GM19193 (cell line): ENCODE results near the gene EGLN1.

Source experiments
- POLR2A ChIP-seq: IDR thresholded peaks from 4 replicates; pipeline ENCODE4 v1.6.1; 2011; ENCODE audit not compliant: insufficient read depth, insufficient read length; ENCODE audit errors: extremely low read depth

EGLN1 gene

DNA sequence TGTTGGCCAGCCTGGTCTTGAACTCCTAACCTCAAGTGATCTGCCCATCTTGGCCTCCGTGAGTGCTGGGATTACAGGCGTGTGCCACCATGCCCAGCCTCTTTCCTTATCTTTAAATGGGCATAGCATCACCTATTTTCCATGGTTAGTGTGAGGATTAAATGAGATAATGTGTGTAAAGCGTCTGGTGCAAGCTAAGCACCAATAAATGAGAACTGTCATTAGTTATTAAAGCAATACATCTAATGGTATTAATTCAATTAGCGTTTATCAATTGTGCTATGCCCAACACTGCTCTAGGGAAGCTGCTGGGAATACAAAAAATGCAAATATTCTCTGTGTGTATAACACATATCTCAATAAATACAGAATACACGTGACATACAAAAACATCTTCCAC lies 94.5 kb downstream of the EGLN1 start:
- TF ChIP-seq POLR2A = no peak

DNA sequence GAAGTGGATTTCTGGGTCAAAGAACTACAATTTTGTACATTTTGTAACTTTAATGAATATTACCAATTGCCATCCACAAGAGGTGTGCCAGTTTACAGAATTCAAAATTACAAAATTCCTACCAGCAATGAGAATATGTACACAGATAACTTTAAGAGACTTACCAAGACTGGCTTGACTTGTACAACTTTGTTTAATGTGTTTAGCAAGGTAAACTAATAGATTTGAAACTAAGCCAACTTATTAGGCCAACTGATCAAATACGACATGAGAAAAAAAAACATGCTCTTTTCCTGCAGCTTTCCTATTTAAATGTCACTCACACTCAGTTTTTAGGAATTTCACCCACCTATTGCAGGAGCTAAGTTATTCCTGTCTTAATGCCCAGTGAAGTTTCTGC lies 95.8 kb downstream of the EGLN1 start:
- TF ChIP-seq POLR2A = no peak

DNA sequence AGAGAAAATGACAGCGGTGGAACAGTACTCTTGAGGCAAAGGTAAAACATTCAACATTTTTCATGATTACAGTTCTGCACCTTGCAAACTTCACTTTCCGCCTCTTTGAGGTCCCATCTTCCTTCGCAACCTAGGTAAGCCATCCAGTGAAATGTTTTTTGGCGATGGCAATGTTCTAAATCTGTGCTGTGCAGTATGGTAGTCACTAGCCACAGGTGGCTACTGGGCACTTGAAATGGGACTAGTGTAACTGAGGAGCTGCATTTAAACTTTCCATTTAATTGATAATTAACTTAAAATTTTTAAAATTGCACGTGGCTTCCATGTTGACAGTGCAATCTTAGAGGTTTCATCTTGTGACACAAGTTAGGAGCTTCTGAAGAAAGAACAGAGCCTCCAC lies 97.4 kb downstream of the EGLN1 start:
- TF ChIP-seq POLR2A = no peak

DNA sequence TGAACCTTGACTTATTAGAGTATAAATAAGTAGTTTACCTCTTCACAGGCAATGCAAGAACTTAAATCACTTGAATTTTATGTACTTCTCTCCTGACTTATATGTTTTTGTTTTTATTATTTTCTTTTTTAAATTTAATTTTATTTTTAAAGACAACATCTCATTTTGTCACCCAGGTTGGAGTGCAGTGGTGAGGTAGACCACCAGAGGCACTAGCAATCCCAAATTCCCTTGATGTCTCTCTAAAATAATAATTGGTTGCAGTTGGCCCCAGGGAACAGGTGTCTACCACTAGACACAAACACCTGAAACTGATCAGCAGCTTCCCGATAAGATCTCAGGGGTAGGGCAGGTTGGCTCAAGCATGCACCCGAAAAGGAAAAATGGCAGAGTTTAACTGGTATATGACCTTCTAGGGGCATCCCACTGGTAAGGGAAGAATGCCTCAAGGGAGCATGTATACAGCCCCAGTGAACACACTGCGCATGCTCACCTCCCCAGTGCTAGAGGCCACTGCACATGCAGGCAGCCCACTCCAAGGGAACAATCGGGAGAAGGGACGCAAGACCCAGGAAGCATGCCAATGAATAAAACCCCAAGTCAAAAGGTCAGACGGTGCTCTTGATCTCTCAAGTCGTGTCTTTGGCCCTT lies 99.1 kb downstream of the EGLN1 start:
- no peak for TF ChIP-seq POLR2A

DNA sequence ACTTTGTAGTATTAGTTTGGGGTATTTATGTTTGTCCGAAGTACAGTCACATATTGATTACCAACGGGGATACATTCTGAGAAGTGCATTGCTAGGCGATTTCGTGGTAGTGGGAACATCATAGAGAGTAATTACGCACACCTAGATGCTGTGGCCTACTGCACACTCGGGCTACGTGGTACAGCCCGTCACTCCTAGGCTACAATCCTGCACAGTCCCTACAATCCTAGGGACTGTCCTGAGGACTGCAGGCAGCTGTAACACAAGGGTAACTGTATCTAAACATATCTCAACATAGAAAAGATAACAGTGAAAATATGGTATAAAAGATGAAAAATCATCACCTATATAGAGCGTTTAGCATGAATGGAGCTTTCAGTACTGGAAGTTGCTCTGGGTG lies 103.0 kb downstream of the EGLN1 start:
- no peak for TF ChIP-seq POLR2A

DNA sequence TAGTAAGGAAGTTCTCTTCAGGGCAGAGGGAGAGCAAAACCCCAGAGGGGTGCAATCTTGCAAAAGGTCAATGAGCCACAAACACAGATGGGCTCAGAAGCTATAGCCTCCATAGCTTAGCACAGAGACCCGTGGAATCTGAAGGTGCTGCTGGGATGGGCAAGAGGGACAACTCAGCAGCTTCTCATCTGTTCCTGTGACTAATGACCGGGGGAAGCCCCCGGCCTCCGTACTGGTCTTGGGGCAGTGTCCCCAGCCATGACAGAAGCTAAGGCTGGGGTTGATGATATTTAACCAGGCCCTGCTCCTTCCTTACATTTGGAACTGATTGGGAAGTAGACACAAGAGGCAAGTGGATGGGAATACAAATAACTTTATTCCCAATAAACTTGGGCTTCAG lies 103.5 kb downstream of the EGLN1 start:
- no peak for TF ChIP-seq POLR2A

DNA sequence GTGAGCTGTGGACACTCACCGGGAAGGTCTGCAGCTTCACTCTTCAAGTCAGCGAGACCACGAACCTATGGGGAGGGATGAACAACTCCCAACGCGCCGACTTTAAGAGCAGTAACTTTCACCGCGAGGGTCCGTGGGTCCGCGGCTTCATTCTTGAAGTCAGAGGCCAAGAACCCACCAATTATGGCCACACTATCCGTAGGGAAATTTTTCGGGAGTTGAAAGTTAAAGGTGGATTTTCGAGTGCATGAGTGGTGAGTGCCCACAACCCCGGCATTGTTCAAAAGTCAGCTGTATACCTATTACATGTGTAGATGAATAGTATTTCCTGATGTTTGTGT lies 104.1 kb downstream of the EGLN1 start:
- no peak for TF ChIP-seq POLR2A

DNA sequence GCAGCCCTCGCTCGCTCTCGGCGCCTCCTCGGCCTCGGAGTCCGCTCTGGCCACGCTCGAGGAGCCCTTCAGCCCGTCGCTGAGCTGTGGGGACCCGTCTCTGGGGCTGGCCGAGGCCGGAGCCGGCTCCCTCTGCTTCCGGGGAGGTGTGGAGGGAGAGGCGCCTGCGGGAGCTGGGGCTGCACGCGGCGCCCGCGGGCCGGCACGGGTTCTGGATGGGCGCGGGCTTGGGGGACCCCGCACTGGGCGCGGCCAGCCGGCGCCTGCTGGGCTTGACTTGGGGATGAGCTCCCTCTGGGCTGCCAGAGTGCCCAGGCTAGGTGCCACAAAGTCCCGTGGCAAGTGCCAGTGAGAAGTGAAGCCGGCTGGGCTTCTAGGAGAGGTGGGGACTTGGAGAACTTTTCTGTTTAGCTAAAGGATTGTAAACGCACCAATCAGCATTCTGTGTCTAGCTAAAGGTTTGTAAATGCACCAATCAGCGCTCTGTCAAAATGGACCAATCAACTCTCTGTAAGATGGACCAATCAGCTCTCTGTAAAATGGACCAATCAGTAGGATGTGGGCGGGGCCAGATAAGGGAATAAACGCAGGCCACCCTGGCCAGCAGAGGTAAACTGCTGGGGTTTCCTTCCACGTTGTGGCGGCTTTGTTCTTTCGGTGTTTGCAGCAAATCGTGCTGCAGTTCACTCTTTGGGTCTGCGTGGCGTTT lies 104.6 kb downstream of the EGLN1 start:
- TF ChIP-seq POLR2A = no peak

DNA sequence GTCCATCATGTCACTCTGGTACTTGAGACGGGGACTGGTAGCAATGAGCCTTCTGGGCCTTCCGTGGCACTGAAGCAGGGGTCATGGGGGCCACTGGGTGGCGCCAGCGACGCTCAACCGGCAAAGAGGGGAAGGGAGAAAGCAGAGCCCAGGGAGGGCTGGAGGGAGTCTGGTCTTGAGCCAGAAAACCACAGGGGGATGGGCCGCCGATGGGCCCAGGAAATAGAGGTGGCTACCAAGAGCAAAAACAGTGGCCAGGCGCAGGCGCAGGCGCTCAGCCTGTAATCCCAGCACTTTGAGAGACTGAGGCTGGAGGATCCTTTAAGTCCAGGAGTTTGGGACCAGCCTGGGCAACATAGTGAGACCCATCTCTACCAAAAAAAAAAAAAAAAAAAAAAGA lies 106.2 kb downstream of the EGLN1 start:
- TF ChIP-seq POLR2A = no peak
